ENCODE measurements around the gene VPS54.

Gene VPS54

DNA sequence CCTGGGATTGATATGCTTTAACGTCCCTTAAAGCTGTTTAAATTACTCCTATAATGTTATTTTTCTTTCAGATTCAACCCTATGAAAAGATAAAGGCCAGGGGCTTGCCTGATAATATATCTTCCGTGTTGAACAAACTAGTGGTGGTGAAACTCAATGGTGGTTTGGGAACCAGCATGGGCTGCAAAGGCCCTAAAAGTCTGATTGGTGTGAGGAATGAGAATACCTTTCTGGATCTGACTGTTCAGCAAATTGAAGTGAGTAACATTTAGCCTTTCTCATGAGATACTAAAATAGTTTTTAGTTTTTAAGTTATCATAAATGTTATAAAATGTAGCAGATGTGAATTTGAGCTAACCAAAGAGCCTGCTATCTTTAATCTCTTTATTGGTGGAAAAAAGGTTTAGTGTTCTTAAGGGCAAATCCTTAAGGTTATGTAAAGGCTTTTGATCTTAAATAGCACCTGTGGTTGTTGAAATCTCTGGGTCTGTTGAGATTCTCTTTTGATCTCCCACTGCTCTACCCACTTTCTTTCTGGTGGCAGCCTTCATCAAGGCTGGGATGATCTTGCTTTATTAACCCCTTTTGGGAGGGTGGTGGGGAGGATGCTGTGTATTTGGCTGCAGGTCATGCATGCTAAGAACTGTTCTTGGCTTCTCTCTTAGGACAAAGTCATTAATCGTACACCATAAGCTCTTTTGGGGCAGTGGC lies 136.7 kb downstream of the VPS54 start:
- no peak for DNase-seq (ENCODE audit: low read depth)
- TF ChIP-seq, protein P1, sequence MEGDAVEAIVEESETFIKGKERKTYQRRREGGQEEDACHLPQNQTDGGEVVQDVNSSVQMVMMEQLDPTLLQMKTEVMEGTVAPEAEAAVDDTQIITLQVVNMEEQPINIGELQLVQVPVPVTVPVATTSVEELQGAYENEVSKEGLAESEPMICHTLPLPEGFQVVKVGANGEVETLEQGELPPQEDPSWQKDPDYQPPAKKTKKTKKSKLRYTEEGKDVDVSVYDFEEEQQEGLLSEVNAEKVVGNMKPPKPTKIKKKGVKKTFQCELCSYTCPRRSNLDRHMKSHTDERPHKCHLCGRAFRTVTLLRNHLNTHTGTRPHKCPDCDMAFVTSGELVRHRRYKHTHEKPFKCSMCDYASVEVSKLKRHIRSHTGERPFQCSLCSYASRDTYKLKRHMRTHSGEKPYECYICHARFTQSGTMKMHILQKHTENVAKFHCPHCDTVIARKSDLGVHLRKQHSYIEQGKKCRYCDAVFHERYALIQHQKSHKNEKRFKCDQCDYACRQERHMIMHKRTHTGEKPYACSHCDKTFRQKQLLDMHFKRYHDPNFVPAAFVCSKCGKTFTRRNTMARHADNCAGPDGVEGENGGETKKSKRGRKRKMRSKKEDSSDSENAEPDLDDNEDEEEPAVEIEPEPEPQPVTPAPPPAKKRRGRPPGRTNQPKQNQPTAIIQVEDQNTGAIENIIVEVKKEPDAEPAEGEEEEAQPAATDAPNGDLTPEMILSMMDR (IDR thresholded peaks at IDR 0.05; ENCODE audit: low read depth, low read length, missing control alignments), result no peak
- H3K4me3 ChIP-seq (ENCODE audit: low read depth, low read length), result no peak overlapping the region

DNA sequence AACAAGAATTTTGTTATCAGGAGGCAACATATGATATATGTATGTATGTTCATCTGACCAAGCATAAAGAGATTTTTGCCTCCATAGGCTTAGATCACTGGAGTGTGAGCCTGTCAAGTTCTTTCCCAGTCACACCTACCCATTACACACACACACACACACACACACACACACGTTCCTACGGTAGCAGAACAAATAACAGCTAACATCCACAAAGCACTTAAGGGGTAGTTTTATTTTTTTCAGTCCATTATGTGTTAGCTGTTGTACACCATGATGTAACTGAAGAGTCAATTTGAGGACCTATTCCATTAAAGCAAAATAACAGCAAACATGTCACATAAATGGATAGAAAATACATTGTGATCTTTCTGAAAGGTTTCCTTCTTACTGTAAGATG lies 138.0 kb downstream of the VPS54 start:
- TF ChIP-seq, protein P1 (IDR thresholded peaks at IDR 0.05; ENCODE audit: low read depth, low read length, missing control alignments), result no peak
- no peak overlapping the region for H3K4me3 ChIP-seq (ENCODE audit: low read depth, low read length)
- DNase-seq (ENCODE audit: low read depth), result no peak

DNA sequence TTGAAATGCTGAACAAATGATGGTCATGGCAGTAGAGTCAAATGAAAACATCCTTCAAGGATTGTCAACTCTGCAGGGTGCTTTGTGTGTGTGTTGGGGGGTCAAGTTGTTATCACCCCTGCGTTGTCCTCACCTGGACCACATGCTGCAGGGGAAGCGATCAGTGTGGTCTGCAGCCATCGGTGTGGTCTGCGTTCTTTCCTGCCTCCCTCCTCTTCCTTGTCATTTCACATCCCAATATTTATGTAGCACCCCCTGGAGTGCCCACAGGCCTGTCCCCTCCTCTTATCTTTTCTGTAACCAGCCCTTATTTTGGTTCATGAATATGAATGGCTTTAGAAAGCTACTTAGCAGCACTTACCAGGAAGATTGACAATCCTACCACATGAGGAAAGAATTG lies 138.6 kb downstream of the VPS54 start:
- DNase-seq (ENCODE audit: low read depth), result no peak
- H3K4me3 ChIP-seq (ENCODE audit: low read depth, low read length), result no peak overlapping the region
- TF ChIP-seq, protein P1 (IDR thresholded peaks at IDR 0.05; ENCODE audit: low read depth, low read length, missing control alignments), result no peak

DNA sequence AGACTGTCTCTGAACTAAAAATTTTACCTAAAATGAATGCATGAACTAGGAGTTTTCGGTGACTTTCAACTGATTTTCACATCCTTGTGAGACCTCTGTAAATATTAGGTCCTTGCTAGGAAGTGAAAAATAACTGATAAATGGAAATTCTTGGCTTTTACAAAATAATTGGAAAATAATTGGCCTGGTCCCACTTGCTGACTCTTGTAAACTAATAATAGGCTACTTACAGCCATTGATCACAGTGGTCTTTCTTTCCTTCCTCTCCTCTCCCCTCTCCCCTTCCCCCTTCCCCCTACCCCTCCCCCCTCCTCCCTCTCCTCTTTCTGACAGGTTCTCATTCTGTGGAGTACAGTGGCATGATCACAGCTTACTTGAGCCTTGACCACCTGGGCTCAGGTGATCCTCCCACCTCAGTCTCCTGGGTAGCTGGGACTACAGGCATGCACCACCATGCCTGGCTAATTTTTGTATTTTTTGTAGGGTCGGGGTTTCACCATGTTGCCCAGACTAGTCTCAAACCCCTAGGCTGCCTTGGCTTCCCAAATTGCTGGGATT lies 139.3 kb downstream of the VPS54 start:
- TF ChIP-seq, protein P1 (IDR thresholded peaks at IDR 0.05; ENCODE audit: low read depth, low read length, missing control alignments), result no peak
- H3K4me3 ChIP-seq (ENCODE audit: low read depth, low read length), result no peak overlapping the region
- DNase-seq (ENCODE audit: low read depth), result no peak

DNA sequence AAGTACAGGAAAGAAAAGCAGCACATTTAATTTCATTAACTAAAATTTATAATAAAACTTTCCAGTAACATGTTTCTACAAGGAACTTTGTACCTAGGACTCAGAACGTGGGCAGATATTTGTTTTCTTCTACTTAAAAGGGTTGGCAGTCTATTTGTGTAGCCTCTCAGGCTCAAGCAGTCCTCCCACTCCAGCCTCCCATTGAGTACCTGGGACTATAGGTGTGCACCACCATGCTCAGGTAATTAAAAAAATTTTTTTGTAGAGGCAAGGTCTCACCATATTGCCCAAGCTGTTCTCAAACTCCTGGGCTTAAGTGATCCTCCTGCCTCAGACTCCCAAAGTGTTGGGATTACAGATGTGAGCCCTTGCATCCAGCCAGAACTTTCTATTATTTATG lies 140.7 kb downstream of the VPS54 start:
- TF ChIP-seq, protein P1 (IDR thresholded peaks at IDR 0.05; ENCODE audit: low read depth, low read length, missing control alignments), result no peak
- DNase-seq (ENCODE audit: low read depth), result no peak
- no peak overlapping the region for H3K4me3 ChIP-seq (ENCODE audit: low read depth, low read length)

DNA sequence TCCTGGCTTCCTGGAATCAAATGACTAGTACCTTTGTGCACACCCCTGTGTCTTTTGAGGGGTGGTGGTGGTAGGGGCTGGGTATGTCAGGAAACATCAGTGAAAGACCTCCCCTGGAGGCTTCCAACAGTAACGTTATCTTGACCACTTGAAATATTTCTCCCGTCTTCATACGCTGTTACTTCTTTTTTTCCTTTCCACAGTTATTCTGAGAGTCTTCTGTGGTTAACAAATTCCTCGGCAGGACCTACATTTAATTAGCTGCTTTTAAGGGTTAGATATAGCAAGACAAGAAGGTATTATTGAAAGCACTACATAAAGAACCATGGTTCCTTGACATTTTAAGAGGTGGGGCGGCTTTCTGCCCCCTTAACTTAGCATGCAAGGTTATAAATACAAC lies 142.9 kb downstream of the VPS54 start:
- H3K4me3 ChIP-seq (ENCODE audit: low read depth, low read length), result no peak overlapping the region
- TF ChIP-seq, protein P1 (IDR thresholded peaks at IDR 0.05; ENCODE audit: low read depth, low read length, missing control alignments), result no peak
- DNase-seq (ENCODE audit: low read depth), result no peak
